HepG2 (cell line): ENCODE measurements around the gene NDUFAF3. TPM values are rescaled to one million over a fixed set of nuclear protein-coding genes. Genes with fewer than 3 reads are reported as not detected.

Experiments used
- ATAC-seq: fragments of 200-7000 bp; cut with Tn5 transposase; 3 replicates; pipeline ENCODE4 v1.9.1; 2020; ENCODE audit warnings: mild to moderate bottlenecking, moderate library complexity
- BruUV-seq: library from RNA; stranded (reverse); fragments of 400-500 nt; replicated peaks from 2 replicates; lab custom pipeline; 2021; lab: Mats Ljungman, UMichigan
- CTCF ChIA-PET: fragments of 300-600 bp; formaldehyde crosslinking; extraction: SDS; loops from one replicate; lab custom pipeline; 2021; ENCODE audit warnings: low total read pairs, inconsistent platforms, low intra/inter-chr PET ratio; lab: Yijun Ruan, JAX
- POLR2A ChIA-PET: fragments of 350-600 bp; sonication (Branson Sonifier 250); formaldehyde crosslinking; loops from one replicate; lab custom pipeline; 2020; ENCODE audit warnings: antibody characterized with exemption, inconsistent platforms; lab: Yijun Ruan, JAX
- DNase-seq: peaks from one replicate; pipeline ENCODE4 v3.0.0-alpha.2; 2015; ENCODE audit warnings: low spot score
- FAIRE-seq: peaks from 3 replicates; lab custom pipeline; 2011; peaks lifted over from hg19 to GRCh38; lab: Jason Lieb, UNC
- H2AFZ ChIP-seq: one replicate; pipeline ENCODE4 v1.6.1; 2011; ENCODE audit warnings: low read length, inconsistent platforms
- H3K27ac ChIP-seq: fragments of 300-600 bp; 3 replicates; pipeline ENCODE4 v1.8.0; 2011; ENCODE audit warnings: mixed run types, mild to moderate bottlenecking, mixed read lengths, low read length, inconsistent platforms; ENCODE audit not compliant: insufficient read depth; ENCODE audit errors: extremely low read length
- H3K27me3 ChIP-seq, 2 experiments: fragments of 200-600 bp in 1 of 2; 2 replicates in 1 of 2; 3 replicates in 1 of 2; pipeline versions ENCODE4 v1.6.0 to v1.8.0; 2011; ENCODE audit warnings: low read length in 2 of 2, mild to moderate bottlenecking in 2 of 2, moderate library complexity in 2 of 2, inconsistent platforms in 1 of 2; ENCODE audit not compliant: insufficient read depth in 2 of 2, control insufficient read depth in 1 of 2
- H3K36me3 ChIP-seq, 2 experiments: fragments of 200-600 bp in 1 of 2; replicated peaks in 1 of 2; 2 replicates in 1 of 2; 3 replicates in 1 of 2; pipeline versions ENCODE4 v1.5.1 to v1.8.0; 2011; ENCODE audit warnings: low read length in 2 of 2, inconsistent platforms in 1 of 2; ENCODE audit not compliant: insufficient read depth in 2 of 2, control insufficient read depth in 1 of 2
- H3K4me1 ChIP-seq: 2 replicates; pipeline ENCODE4 v1.5.1; 2012; ENCODE audit warnings: low read length, inconsistent platforms; ENCODE audit not compliant: insufficient read depth
- H3K4me2 ChIP-seq: 2 replicates; pipeline ENCODE4 v1.6.0; 2011; ENCODE audit warnings: low read depth, low read length, inconsistent platforms
- H3K4me3 ChIP-seq, 3 experiments: fragments of 200-600 bp in 1 of 3; sonication (generic), shearing (Covaris generic) in 1 of 3; replicated peaks in 1 of 3; 2 replicates each; pipeline ENCODE4 v1.5.1; 2011 to 2016; ENCODE audit warnings: low read length in 3 of 3, inconsistent platforms in 2 of 3, low read depth in 2 of 3, mild to moderate bottlenecking in 2 of 3, control low read depth in 1 of 3, mixed read lengths in 1 of 3; ENCODE audit not compliant: insufficient read depth in 1 of 3
- H3K79me2 ChIP-seq: one replicate; pipeline ENCODE4 v1.6.1; 2011; ENCODE audit warnings: low read length, inconsistent platforms; ENCODE audit not compliant: insufficient read depth
- H3K9ac ChIP-seq: 2 replicates; pipeline ENCODE4 v1.6.0; 2011; ENCODE audit warnings: mild to moderate bottlenecking, low read depth, low read length, inconsistent platforms; ENCODE audit not compliant: insufficient read depth
- H3K9me3 ChIP-seq: 2 replicates; pipeline ENCODE4 v1.5.1; 2012; ENCODE audit warnings: mild to moderate bottlenecking, low read length
- H4K20me1 ChIP-seq: 2 replicates; pipeline ENCODE4 v1.6.0; 2011; ENCODE audit warnings: inconsistent platforms, mild to moderate bottlenecking, low read length, moderate library complexity; ENCODE audit not compliant: insufficient read depth
- ARHGAP35 ChIP-seq: sonication (generic); formaldehyde crosslinking; IDR thresholded peaks from 2 replicates; pipeline ENCODE4 v1.9.0; 2022; ENCODE audit warnings: mild to moderate bottlenecking, inconsistent platforms, moderate library complexity, missing genetic modification reagents, borderline replicate concordance
- ATF1 ChIP-seq: IDR thresholded peaks from 2 replicates; pipeline ENCODE4 v1.6.1; 2016; ENCODE audit warnings: mild to moderate bottlenecking, control low read depth
- GMEB1 ChIP-seq: sonication (generic); formaldehyde crosslinking; IDR thresholded peaks from 2 replicates; pipeline ENCODE4 v1.5.1; 2020; ENCODE audit warnings: missing genetic modification reagents, mild to moderate bottlenecking, borderline replicate concordance
- HOXA5 ChIP-seq: sonication (generic); formaldehyde crosslinking; IDR thresholded peaks from 2 replicates; pipeline ENCODE4 v1.4.0; 2020; ENCODE audit warnings: missing genetic modification reagents
- KAT2B ChIP-seq: fragments of 150-350 bp; IDR thresholded peaks from 2 replicates; pipeline ENCODE4 v1.6.1; 2014; ENCODE audit warnings: low read depth, low read length, borderline replicate concordance
- NAIF1 ChIP-seq: sonication (generic); formaldehyde crosslinking; IDR thresholded peaks from 2 replicates; pipeline ENCODE4 v1.5.0; 2020; ENCODE audit warnings: mild to moderate bottlenecking, missing genetic modification reagents, borderline replicate concordance
- NR2F6 ChIP-seq, 2 experiments: IDR thresholded peaks; 2 replicates each; pipeline ENCODE4 v1.6.1; 2016; ENCODE audit warnings: antibody characterized with exemption in 1 of 2, mild to moderate bottlenecking in 1 of 2
- REXO4 ChIP-seq: sonication (generic); formaldehyde crosslinking; IDR thresholded peaks from 2 replicates; pipeline ENCODE4 v1.8.0; 2022; ENCODE audit warnings: missing genetic modification reagents, mild to moderate bottlenecking, borderline replicate concordance
- SIN3A ChIP-seq: IDR thresholded peaks from 2 replicates; pipeline ENCODE4 v1.6.1; 2011; ENCODE audit warnings: low read depth, mild to moderate bottlenecking, control low read depth, low read length, borderline replicate concordance
- SIX4 ChIP-seq: sonication (generic); formaldehyde crosslinking; IDR thresholded peaks from 2 replicates; pipeline ENCODE4 v1.4.0; 2020; ENCODE audit warnings: missing genetic modification reagents
- ZFP36L2 ChIP-seq: sonication (generic); formaldehyde crosslinking; IDR thresholded peaks from 2 replicates; pipeline ENCODE4 v1.4.0; 2020; ENCODE audit warnings: missing genetic modification reagents
- ZKSCAN5 ChIP-seq: sonication (generic); formaldehyde crosslinking; IDR thresholded peaks from 2 replicates; pipeline ENCODE4 v1.5.1; 2020; ENCODE audit warnings: mild to moderate bottlenecking, missing genetic modification reagents
- ZUFSP ChIP-seq: sonication (generic); formaldehyde crosslinking; IDR thresholded peaks from 2 replicates; pipeline ENCODE4 v1.9.0; 2021; ENCODE audit warnings: missing genetic modification reagents, mild to moderate bottlenecking, borderline replicate concordance
- WGBS: methylation state at CpG from one replicate; pipeline ENCODE4 v1.1.6; 2017; ENCODE audit warnings: low lambda C conversion rate; 5-methylcytosine and 5-hydroxymethylcytosine counted together
- in situ Hi-C: cut with HindIII; loops from 2 replicates; pipeline ENCODE4 v1.10.0; 2017; ENCODE audit warnings: low pct_unique_long_range_greater_than_20kb; ENCODE audit not compliant: extremely low pct_ligation_motif_present
- intact Hi-C: fragments of 100-400 bp; cut with micrococcal nuclease; formaldehyde crosslinking; loops from one replicate; pipeline ENCODE4 v1.10.0; 2022; ENCODE audit not compliant: unreplicated experiment
- polyA plus RNA-seq, 8 experiments: library from polyadenylated mRNA; depleted of rRNA in 3 of 8; stranded (reverse) in 7 of 8; unstranded in 1 of 8; fragments of >200 nt; fragmentation: Illumina TruSeq in 4 of 8; extraction: Trizol in 4 of 8; gene quantifications; 2 replicates each; pipeline versions ENCODE4 v1.2.1 to v1.2.3, GENCODE V29; 2011 to 2016; ENCODE audit warnings: low read depth in 4 of 8, missing spikeins in 1 of 8, mixed read lengths in 1 of 8; ENCODE audit not compliant: insufficient read depth in 1 of 8
- total RNA-seq, 5 experiments: library from RNA; depleted of rRNA; stranded (reverse); fragments of >200 nt; fragmentation: Illumina TruSeq; extraction: Trizol; gene quantifications; 2 replicates each; pipeline ENCODE4 v1.2.3, GENCODE V29; 2016; ENCODE audit warnings: low read depth in 1 of 5
- TF ChIP-seq, protein P1 (sequence below): sonication (generic); formaldehyde crosslinking; IDR thresholded peaks from 2 replicates; pipeline ENCODE4 v1.4.0; 2020; ENCODE audit warnings: missing genetic modification reagents
- TF ChIP-seq, protein P2 (sequence below): sonication (generic); formaldehyde crosslinking; conservative IDR thresholded peaks from 2 replicates; pipeline ENCODE4 v1.8.0; 2022; ENCODE audit warnings: mild to moderate bottlenecking, moderate library complexity, missing genetic modification reagents

NDUFAF3 gene
- total and polyA plus RNA-seq, 2 of the 13 experiments (the other 11 are each of a cell fraction or from before 2014, with no cell fraction given) = 39.0 to 50.0 TPM

DNA sequence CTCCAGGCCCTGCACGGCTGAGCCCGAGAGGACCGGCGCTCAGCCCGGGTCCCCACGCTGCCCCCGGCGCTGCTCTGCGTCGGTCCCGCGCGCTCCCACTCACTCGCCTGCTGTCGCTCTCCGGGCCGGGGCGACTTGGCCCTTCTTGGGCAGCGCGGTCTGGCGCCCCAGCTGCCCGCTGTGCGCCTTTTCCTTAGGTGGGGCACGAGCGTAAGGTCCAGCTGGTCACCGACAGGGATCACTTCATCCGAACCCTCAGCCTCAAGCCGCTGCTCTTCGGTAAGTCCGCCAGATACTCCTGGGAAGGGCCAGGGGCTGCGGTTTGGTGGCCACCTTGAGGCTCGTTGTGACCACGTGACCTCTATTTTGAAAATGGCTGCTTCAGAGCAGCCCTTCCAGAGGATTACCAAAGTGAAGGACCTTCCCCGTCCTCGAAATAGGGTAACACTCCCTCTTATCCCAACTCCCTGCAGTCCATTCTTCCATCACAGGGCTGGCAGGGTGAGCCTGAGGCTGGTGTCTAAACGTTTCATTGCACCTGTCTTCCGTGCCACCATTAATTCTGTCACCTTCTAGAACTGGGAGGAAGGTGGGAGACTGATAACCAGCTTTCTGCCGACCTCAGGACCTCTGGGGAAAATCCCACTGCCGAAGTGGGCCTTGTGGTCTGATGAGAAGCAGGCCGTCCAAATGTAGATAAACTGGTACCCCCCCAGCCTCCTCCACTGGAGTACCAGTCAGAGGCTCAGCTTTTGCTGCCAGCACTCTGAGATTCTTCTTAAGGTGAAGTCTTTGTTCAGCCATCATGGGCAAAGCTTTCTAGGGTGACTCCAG is 31.1 kb upstream of the NDUFAF3 start (continued):
- TF ChIP-seq GMEB1 (CRISPR knock-in tag) = no peak

GRCh38 chr3:48991851-48992545 is 29.9 kb upstream of the NDUFAF3 start:
- ChIA-PET CTCF (no interaction called here), POLR2A (no interaction called here)
- BruUV-seq = no TSS peak
- H3K27ac ChIP-seq = no peak overlapping the region
- H3K79me2 ChIP-seq = no peaks in the 10 kb centered on the region
- peaks cover 3% of the 10 kb centered on the region for H3K4me1 ChIP-seq
- 74% methylated on average over 5 of the region's 5 CpGs for WGBS
- H4K20me1 ChIP-seq = no peaks in the 10 kb centered on the region
- no peak for DNase-seq
- no peak overlapping the region for H3K4me3 ChIP-seq
- no peaks in the 10 kb centered on the region for H3K36me3 ChIP-seq
- H3K9me3 ChIP-seq = no peaks in the 10 kb centered on the region
- no peak for FAIRE-seq
- H3K27me3 ChIP-seq = no peaks in the 10 kb centered on the region
- ATAC-seq = no peak
- H3K4me2 ChIP-seq = no peak overlapping the region
- no peak overlapping the region for H3K9ac ChIP-seq
- intact Hi-C loops (no loop called here), in situ Hi-C loops (no loop called here)
- H2AFZ ChIP-seq = no peak overlapping the region
- TF ChIP-seq SIX4 = no peak
- no peak for TF ChIP-seq ZKSCAN5 (CRISPR knock-in tag)
- TF ChIP-seq HOXA5 = no peak
- TF ChIP-seq ATF1 = no peak
- TF ChIP-seq, protein P1, sequence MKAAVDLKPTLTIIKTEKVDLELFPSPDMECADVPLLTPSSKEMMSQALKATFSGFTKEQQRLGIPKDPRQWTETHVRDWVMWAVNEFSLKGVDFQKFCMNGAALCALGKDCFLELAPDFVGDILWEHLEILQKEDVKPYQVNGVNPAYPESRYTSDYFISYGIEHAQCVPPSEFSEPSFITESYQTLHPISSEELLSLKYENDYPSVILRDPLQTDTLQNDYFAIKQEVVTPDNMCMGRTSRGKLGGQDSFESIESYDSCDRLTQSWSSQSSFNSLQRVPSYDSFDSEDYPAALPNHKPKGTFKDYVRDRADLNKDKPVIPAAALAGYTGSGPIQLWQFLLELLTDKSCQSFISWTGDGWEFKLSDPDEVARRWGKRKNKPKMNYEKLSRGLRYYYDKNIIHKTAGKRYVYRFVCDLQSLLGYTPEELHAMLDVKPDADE = no peak
- TF ChIP-seq, protein P2, sequence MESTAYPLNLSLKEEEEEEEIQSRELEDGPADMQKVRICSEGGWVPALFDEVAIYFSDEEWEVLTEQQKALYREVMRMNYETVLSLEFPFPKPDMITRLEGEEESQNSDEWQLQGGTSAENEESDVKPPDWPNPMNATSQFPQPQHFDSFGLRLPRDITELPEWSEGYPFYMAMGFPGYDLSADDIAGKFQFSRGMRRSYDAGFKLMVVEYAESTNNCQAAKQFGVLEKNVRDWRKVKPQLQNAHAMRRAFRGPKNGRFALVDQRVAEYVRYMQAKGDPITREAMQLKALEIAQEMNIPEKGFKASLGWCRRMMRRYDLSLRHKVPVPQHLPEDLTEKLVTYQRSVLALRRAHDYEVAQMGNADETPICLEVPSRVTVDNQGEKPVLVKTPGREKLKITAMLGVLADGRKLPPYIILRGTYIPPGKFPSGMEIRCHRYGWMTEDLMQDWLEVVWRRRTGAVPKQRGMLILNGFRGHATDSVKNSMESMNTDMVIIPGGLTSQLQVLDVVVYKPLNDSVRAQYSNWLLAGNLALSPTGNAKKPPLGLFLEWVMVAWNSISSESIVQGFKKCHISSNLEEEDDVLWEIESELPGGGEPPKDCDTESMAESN = no peak
- no peak for TF ChIP-seq ZUFSP (CRISPR knock-in tag)
- TF ChIP-seq KAT2B = no peak
- TF ChIP-seq SIN3A = no peak
- no peak for TF ChIP-seq NR2F6 (IDR thresholded peaks at IDR 0.05)
- no peak for TF ChIP-seq NR2F6 (CRISPR knock-in tag; IDR thresholded peaks at IDR 0.05)
- no peak for TF ChIP-seq NAIF1 (CRISPR knock-in tag)
- TF ChIP-seq ZFP36L2 (CRISPR knock-in tag) = no peak
- no peak for TF ChIP-seq ARHGAP35 (CRISPR knock-in tag)
- TF ChIP-seq REXO4 (CRISPR knock-in tag) = no peak
